Loucy (cell line): ENCODE measurements around the gene KLHL3.

Experiments
- CTCF ChIP-seq: fragments of 200-600 bp; sonication (generic); conservative IDR thresholded peaks from 2 replicates; pipeline ENCODE4 v1.5.1; 2014; ENCODE audit warnings: mild to moderate bottlenecking, antibody characterized with exemption, low read length
- EZH2phosphoT487 ChIP-seq: fragments of 200-600 bp; IDR thresholded peaks from 2 replicates; pipeline ENCODE4 v1.6.1; 2018; ENCODE audit warnings: antibody characterized with exemption, mild to moderate bottlenecking, moderate library complexity, borderline replicate concordance

- no peak for TF ChIP-seq CTCF
- no peak for TF ChIP-seq EZH2phosphoT487
Observed at GRCh38 chr5:137758121-137758520, 22.2 kb upstream of the KLHL3 start.
